Left cardiac atrium (tissue), 4 donors: Measurements from ENCODE around the gene AUTS2. TPM values are rescaled to one million over a fixed set of nuclear protein-coding genes. Genes with fewer than 3 reads are reported as not detected.

Experiments used
- ATAC-seq, 2 donors: fragments of 200-7000 bp; cut with Tn5 transposase; one replicate each; pipeline ENCODE4 v1.9.1; 2020; ENCODE audit warnings: mild to moderate bottlenecking in 2 of 2, moderate library complexity in 2 of 2
- DNase-seq: peaks from one replicate; pipeline ENCODE4 v3.0.0-alpha.2; 2020
- intact Hi-C, 2 donors: fragments of 100-400 bp; cut with DNase I; formaldehyde crosslinking; loops; one replicate each; pipeline versions ENCODE4 v1.14.1 to v1.15.1; 2022 to 2023
- total RNA-seq, 2 donors: library from RNA; stranded (reverse); fragmentation: NEBNext Ultra II Directional; extraction: Animal tissue kit (Norgen Biotek cat#: 25700); gene quantifications; one replicate each; pipeline ENCODE4 v1.2.1, GENCODE V29; 2021
- donor health status: DM: no; HTN: yes; CAD: no.
- donor health status: DM: no; HTN: yes; CAD: no; lungs with severe emphysema.
- donor health status: DM: yes; HTN: yes; CAD: no.
- donor health status: Dilated cardiomyopathy.

Gene AUTS2
- total RNA-seq, 2 donors from 2014 or later: 10.5 to 15.2 TPM

DNA sequence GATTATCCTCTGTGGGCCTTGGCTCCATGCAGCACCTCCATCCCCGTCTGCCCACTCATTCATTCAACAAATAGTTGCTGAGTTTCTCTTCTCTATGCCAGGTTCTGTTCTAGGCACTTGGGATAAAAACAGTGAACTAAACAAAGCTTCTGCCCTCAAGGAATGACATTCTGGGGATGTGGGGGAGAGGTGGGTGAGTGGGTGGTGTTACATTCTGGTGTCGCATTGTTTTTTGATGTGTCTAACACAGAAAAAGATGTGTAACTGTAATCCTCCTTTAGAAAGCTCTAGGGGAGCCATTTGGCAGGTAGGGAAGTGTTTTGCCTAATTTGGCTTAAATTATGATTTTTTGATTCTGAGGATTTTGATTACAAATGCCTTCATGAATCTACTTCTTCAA is 21.4 kb downstream of the AUTS2 start:
- intact Hi-C loops: no loop called here
- ATAC-seq (no peak), DNase-seq (no peak)

DNA sequence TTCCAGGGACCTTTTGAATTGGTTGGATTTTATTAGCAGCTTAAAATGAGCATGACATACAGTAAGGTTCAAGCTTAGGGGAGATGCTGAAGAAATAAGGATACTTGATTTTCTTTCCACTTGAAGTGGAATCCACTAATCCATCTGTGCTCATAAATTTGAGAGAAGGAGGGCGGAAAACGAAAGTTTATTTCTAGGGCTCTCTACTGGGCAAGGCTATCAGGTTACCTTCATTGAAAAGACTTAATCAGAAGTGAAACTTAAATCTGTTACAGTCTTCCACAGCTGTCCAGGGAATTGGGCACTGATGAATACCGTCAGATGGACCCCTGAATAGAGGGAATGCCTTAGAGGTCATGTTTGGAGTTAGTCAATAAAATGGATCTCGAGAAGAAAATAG is 21.8 kb downstream of the AUTS2 start:
- intact Hi-C loops: no loop called here
- DNase-seq (no peak), ATAC-seq (no peak)

DNA sequence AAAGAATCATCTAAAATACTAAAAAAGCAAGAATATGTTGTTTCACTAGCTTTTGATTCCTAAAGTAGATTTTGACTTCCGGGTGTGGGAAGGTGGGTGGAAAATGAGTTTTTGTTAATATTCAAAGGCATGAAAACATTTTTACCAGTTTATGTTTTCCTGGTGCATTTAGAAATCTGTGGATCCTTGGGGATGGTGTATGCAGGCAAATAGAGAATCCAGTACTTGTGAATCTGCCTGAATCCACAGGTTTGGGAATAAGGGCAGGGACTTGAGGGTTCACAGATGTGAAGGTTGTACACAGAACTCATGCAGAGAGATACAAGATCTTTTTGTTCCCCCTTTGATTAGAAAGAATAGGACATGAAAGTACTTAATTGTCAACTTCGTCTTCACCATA is 22.4 kb downstream of the AUTS2 start:
- DNase-seq (no peak), ATAC-seq (no peak)
- intact Hi-C loops: no loop called here

DNA sequence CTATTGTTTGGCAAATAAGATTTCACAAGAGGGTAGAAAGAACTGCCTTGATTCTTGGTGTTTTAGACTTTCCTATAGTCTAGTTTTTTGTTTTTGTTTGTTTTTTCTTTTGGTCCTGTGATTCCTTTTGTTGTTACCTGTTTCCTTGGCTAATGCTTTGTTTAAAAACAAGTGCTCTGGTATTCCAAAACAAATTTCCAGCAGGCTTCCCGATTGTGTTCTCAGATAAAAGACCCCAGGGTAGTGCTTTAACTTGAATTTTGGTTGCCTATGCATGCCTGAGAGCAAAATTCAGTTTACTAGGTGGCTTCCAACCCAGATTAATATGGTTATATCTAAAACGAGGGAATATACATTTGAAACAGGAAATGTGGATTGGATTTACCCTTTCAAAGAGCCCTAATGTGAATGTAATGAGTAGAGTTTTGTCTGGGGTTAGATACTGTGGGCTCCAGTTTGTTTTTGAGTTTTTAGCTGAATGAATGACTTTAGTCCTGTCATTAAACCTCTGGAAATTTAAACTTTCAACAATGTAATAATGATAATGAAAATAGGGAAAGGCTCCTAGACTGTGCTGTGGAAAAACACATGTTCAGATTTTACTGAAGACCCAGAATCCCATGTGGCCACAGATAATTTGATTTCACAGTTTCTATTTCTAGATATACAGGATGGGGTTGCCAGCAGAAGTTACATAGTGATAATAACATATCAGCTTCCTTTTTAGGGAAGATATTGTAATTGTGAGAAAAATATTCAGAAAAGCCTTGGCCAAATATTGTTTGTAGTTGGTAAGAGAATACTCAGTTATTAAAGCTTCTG is 23.9 kb downstream of the AUTS2 start:
- intact Hi-C loops: no loop called here
- DNase-seq (no peak), ATAC-seq (no peak)

DNA sequence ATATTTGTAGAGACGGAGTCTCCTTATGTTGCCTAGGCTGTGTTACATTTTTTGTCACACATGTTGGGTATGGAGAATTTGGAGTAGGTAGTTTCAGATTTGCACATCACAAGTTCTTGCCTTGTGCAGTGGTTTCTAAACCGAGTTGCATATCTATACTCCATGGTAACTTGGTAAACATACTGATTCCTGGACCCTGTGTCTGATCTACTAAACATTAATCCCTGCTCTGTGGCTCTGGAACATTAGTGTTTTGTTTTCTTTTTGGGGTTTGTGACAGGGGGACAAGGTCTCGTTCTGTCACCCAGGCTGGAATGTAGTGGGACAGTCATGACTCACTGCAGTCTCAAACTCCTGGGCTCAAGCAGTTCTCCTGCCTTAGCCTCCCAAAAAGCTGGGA is 24.7 kb downstream of the AUTS2 start:
- ATAC-seq: no peak
- DNase-seq: no peak
- intact Hi-C loops: no loop called here

DNA sequence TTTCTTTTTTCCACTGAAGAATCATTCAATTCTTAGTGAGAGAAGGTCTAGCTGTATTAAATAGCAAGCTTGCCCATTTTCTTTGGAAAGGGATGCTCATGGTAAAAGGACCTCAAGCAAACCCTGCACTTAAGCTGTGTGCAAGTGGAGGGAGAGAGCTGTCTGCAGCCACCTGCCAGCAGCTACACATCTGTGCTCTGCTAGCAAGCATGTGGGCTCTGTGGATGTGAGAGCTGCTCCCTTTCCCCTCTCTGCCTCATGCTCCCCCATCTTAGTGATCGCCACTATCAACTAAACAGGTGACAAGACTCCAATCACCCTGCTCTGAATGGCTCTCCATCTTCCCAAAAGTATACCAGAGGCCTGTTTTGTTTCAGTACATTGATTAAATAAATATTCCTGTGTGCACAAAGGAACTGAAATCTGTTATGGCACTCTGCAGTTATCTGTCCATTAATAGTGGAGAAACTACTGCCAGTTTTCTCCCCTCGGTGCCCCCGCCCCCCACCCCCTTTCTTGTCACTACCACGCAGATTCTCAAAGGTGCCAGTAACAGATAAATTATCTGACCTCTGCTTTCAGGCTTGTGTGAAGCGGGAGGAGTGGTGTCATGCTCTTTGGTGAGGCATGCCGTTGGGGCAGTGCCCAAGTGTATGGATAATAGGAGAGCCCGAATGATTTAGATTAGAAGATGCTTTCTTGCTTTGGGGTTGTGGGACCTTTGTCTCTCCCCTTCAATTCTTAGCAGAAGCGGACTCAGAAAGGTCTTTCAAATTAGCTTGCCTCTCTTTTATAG is 26.4 kb downstream of the AUTS2 start:
- peak in 1 of 2 donors; percentile 44 for ATAC-seq
- intact Hi-C loops: no loop called here
- no peak for DNase-seq

DNA sequence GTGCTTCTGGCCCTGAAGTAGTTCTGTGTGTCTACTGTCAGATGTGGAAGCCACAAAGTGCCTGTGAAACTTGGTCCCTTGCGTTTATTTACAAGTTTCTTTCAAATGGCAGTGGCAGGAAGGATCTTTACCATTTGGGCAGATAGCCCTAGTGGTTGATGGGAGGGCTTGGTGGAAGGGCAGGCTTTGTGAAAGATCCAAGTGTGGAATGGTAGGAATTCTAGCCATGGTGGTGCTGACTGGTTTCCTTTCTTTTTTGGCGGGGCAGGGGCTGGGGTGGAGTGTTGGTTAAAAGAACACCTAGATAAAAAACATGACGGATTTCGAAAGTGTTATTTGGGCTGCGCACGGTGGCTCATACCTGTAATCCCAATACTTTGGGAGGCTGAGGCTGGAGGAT is 27.0 kb downstream of the AUTS2 start:
- intact Hi-C loops: no loop called here
- ATAC-seq (no peak), DNase-seq (no peak)

DNA sequence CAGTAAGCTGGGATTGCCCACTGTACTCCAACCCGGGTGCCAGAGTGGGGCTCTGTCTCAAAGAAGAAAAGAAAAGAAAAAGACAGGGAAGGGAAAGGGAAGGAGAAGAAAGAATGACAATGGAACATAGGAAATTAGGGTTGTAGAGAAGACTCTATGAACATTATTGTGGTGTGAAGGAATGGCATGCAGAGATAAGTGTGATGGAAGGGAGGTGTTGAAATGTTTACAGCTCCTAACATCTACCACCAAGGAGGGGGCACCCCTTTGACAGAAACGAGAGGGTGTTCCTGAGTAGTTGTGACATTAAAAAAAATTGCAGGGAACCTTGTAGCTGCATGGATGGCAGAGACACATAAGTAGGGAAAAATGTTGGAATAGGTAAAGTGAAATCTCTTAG is 27.5 kb downstream of the AUTS2 start:
- ATAC-seq (peak in 1 of 2 donors; percentile 46), DNase-seq (no peak)
- intact Hi-C loops: no loop called here

DNA sequence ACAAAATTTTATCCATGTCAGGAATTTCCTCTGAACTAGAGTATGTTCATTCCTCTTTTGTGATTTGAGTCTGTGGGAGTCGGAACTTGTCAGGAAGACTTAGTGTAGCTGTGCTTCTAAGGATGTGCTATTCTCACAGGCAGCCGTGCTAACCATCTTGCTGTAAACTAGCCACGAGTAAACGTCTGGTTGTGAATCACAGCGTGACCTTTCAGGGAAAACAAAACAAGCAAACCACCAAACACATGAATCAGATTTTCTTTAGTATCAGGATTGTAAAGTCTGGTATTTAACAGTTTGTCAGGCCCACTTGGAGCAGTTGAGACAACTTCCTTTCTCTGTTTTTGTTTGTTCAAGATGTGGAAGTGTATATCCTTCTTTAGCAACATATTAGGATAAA is 32.0 kb downstream of the AUTS2 start:
- ATAC-seq (peak in 1 of 2 donors; percentile 53), DNase-seq (no peak)
- intact Hi-C loops: no loop called here

DNA sequence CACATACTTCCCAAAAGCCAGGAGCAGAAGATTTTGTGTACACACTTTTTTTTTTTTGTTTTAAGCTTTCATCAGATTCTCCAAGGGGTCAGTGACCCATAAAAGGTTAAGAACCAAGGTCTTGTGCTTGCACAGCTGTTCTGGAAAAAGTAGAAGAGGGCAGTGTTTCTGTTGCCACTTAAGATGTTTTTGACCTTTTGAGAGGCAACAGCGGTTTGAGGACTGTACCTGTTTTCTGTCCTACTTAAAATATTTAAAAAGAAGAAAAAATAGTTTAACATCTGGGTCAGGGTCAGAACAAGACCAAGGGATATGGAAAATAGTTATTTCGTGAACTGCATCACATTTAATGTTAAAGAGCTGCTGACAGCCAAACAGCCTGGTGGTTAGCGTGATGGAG is 32.9 kb downstream of the AUTS2 start:
- intact Hi-C loops: no loop called here
- ATAC-seq: no peak
- DNase-seq: no peak

DNA sequence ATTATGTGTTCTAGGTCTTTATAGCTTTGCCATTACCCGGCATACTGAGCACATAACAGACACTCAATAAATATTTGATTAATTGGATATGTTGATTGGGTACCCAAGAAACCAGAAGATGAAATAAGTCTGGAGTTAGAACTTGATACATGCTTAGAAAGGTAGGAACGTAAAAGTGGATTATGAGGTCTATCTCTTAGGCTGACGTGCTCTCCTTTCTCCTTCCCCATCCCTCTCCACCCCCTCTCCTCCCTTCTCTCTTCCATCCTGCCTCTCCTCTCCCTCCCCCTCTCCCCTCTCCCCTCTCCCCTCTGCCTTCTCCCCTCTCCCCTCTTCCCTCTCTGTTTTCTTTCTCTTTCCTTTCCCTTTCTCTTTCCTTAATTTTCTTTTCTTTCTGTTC is 34.0 kb downstream of the AUTS2 start:
- DNase-seq (no peak), ATAC-seq (no peak)
- intact Hi-C loops: no loop called here

DNA sequence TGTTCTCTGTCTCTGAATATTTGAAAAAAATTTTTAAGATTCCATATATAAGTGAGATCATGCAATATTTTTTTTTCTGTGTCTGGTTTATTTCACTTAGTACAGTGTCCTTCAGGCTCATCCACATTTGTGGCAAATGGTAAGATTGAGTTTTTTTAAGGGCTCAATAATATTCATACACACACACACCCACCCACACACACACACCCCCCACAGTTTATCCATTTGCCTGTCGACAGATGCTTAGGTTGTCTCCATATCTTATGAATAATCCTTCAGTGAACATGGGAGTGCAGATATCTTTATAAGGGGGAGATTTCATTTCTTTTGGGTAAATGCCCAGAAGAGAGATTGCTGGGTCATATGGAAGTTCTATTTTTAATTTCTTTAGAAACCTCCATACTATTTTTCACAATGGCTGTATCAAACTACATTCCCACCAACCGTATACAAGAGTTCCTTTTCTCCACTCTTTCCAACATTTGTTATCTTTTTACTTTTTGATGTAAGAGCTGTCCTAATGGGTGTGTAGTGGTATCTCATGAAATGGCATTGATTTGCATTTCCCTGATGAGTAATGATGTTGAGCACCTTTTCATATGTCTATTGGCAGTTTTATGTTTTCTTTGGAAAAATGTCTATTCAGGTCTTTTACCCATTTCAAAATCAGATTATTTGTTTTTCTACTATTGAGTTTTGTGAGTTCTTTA is 35.0 kb downstream of the AUTS2 start:
- peak in 1 of 2 donors; percentile 53 for ATAC-seq
- no peak for DNase-seq
- intact Hi-C loops: no loop called here

DNA sequence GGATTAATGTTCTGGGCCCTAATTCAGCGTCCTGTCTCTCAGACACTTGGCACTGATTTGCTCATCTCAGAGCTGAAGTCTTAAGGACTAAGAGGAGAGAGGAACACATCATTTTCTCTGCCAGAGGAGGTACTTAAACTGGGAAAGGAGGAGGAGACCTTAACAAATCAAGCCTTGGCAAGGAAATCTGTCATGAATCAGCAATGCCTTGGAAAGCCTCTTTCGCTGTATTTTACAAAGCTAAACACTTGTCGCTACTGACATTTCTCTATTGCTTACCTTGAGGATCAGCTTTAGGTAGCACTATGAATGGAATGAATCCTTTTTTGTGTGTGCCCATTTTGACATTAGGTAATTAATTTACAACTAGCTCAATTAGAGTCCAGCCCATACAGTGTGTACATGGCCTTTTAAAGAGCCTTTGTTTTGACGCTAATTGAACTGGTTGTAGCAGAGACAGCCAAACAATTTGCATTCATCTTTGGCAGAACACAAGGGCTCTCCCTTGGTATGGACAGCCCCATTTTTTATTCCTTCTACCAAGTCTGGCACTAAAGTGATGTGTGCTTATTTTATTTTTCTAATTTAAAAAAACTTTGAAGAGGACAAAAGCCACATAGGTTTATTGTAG is 37.4 kb downstream of the AUTS2 start:
- ATAC-seq: peak in 1 of 2 donors; percentile 69
- intact Hi-C loops: no loop called here
- DNase-seq: no peak

DNA sequence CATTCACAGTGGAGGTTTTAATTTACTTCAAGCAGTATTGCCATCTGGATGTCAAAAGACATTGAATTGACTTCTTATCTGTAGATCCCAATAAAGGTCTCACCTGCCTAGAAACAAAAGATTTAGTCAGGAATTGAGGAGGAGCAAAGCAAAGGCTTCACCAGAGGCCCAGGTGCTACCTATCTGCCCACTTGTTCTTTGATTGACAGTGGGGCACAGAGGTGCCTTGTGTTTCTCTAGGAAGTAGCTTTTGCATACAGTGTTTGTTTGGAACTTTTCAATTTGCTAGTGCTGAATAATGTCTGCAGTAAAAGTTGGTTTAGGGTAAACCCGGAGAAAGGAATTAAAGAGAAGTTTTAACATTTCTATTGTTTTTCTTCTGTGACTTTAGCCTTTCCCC is 40.4 kb downstream of the AUTS2 start:
- intact Hi-C loops: no loop called here

DNA sequence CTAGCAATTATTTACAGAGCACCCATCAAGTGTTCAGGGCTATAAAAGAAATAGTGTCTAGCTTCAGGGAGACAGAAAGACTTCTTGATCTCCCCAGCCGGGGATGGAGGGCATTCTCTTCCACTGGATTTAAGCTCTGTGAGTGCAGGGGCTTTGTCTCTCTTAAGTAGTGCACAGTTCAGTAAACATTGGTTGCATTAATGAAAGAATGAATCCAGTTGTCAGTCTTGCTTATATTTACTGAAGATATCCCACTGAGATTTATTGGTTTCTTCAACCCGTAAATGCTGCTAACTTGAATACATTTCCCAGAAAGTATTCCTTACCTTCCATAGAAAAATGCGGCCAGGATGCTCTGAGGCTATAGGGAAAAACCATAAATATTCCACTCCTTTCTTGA is 41.9 kb downstream of the AUTS2 start:
- DNase-seq: no peak
- no peak for ATAC-seq
- intact Hi-C loops: no loop called here

More for the DNA sequence above, 40.4 kb downstream of the AUTS2 start:
- no peak for DNase-seq
- ATAC-seq: no peak

DNA sequence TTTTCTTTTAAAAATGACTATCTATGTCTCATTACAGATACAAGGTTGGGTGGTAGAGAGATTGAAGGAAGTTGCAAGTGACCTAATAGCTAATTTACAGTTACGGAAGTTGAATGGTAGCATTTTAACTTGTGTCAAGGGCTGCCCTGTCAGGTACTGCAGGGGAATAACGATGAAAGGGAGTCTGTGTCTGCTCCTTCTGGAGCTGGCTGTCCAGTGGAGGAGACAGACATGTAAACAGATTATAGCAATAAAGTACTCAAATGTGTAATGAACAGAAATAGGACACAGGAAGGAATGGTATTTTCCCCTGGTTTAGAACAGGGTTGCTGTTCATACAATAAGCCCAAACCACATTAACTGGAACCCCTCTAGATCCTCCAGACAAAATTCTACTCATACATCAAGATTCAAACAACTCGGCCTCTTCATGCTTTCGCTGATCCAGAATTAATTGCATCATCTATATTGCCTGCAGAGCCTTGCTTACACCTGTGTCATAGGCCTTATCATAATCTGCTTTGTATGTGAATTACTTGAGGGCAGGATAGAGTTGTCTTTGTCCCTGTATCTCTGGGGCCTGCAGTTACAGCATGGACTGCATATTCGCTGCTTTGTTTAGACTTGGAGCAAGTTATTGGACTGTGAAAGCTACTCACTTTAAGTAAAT is 42.8 kb downstream of the AUTS2 start:
- ATAC-seq (no peak), DNase-seq (no peak)
- intact Hi-C loops: no loop called here

DNA sequence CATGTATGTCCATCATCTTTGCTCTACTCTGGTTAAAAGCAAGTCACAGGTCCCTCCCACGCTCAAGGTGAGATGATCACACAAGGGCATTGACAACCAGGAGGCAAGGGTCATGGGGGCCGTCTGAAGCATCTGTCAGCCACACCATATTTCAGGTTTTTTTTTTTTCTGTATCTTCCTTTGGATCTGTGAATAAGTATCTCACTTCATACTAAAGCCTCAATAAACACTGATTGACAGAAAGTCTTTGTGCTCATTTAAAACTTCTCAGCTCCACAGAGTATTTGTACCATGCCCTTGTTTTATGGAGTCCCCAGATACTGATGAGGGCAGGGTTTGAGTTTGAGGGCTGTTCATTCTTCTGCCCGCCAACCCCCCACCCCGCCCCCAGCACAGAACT is 45.0 kb downstream of the AUTS2 start:
- intact Hi-C loops: no loop called here
- DNase-seq (no peak), ATAC-seq (no peak)

DNA sequence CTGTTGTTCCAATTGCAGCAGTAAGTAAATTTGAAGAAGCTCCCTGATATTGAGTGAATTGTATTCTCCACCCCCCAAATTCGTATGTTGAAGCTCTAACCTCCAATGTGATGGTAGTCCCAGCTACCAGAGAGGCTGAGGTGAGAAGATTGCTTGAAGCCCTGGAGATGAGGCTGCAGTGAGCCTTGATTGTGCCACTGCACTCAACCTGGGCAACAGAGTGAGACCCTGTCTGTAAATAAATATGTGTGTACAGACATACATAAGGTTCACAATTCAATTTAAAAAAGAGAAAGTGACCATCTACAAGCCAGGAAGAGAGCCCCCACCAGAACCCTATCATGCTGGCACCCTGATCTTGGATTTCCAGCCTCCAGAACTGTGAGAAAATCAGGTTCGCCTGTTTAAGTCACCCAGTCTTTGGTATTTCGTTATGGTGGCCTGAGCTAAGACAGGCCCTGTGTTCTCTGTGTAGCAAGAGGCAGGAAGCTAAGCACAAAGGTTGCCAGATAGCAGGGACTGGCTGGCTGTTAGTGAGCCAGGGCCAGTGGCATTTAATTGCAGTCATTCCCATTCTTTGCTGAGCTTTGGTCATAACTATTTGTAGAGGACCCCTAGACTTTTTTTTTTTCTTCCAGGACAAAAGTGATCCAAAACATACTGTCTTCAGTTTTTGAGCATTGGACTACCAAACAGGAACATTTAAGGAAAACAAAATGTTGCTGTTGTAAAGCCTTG is 45.6 kb downstream of the AUTS2 start:
- peak; percentile 62 to 90 for ATAC-seq
- DNase-seq: peak; percentile 32
- intact Hi-C loops: no loop called here
